GM21619 (cell line): ENCODE measurements around the gene EEFSEC.
A peak's percentile ranks its signal among the peaks of the same experiment; 100 is the strongest.

ENCODE experiments used
- ATAC-seq: cut with Tn5 transposase; IDR thresholded peaks from one replicate; pipeline ENCODE4 v1.9.1; 2021; ENCODE audit not compliant: unreplicated experiment

EEFSEC gene

GRCh38 chr3:128360705-128361271 lies 207.5 kb downstream of the EEFSEC start:
- ATAC-seq, result no peak

GRCh38 chr3:128362026-128362965 lies 209.0 kb downstream of the EEFSEC start:
- ATAC-seq, result no peak

- no peak for ATAC-seq
Observed at GRCh38 chr3:128364291-128364690, 211.0 kb downstream of the EEFSEC start.

DNA sequence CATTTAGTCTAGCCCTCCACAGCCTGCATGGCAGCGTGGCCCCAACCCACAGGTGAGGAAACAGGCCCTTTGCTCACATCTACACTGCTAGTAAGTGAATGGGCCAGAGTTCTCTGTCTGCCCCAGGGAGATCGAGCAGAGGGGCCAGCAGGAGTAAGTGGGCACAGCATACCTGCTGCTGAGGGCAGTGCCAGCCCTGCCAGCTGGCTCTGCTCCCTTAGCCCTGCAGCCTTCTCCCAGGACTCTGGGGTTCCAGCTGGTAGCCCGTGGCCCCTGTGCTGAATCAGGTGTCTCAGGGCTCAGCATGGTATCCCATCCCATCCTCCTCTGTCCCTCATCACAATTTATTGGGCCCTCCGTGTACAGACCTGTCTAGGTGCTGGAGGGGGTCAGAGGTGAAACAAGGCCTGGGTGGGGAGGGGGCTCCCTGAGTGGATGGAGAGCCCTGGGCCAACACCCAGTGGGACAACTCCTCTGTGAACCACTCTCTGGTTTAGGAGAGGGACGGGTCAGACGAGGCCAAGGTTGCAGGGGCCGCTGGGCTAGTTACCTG lies 211.6 kb downstream of the EEFSEC start:
- ATAC-seq, result no peak

DNA sequence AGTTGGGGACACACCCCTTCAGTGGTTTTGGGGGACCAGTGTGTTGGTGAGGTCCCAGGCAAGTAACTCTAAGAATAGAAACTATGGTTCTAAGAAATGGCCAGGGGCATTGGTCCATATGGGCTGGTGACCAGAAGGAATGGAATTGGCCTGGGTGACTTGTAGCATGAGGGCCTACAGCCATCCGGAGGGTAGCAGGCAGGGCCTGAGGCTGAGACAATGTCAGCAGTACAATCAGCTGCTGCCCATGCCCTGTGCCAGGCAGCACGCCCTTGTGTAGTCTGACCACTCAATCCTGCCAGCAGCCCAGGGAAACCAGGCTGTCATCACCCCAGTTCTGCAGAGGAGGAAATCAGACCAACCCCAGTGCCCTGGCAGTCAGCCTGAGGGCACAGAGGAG lies 212.9 kb downstream of the EEFSEC start:
- ATAC-seq, result no peak

DNA sequence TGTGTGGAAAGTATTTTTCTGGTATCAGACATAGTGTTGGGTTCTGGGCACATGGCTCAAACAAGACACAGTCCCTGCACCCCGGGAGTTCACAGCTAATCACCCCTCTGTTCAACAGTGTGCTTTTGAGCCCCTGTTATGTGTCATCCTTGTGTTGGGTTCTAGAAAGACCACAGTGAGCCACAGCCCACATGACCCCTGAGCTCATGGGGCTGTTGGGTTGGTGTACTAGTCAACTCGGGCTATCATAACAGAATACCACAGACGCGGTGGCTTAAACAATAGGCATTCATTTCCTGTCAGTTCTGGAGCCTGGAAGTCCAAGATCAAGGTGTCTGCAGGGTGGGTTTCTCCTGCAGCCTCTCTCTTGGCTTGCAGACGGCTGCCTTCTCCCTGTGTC lies 213.4 kb downstream of the EEFSEC start:
- no peak for ATAC-seq

DNA sequence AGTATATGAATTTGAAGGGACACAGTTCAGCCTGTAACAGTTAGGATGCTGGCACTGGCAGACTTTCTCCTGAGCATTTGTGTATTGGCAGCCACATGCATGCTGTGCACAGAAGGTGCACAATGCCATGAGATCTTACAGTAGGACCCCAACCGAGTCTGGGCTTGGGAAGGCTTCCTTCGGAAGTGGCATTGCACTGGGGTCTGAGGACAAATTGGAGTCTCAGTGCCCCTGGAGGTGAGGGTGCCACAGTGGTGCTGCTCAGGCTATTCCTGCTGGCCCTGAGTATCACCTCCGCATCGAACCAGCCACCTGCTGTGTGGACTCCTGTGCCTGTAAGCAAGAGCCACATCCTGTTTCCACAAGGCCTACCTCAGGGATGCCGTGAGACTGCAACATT lies 213.9 kb downstream of the EEFSEC start:
- no peak for ATAC-seq

- no peak for ATAC-seq
Observed at GRCh38 chr3:128367761-128368160, 214.5 kb downstream of the EEFSEC start.

DNA sequence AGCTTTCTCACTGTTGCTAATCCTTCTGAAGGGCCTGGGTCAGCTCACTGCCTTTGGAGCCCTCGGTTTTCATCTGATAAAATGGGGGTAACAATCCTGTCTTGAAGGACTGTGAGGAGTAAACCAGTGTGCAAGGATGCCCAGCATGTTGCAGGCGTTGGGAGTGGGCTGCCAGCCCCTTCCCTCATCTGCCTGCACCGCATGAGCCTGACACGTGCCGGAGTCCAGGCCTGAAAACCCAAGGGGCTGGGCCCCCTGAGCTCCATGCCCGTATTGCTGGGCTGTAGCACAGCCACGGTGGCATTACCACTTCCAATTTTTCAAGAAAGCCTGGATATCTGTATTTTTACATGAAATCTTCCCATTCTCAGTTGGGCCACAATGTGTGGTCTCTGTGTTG lies 215.3 kb downstream of the EEFSEC start:
- no peak for ATAC-seq

- no peak for ATAC-seq
Observed at GRCh38 chr3:128369121-128369703, 215.9 kb downstream of the EEFSEC start.

DNA sequence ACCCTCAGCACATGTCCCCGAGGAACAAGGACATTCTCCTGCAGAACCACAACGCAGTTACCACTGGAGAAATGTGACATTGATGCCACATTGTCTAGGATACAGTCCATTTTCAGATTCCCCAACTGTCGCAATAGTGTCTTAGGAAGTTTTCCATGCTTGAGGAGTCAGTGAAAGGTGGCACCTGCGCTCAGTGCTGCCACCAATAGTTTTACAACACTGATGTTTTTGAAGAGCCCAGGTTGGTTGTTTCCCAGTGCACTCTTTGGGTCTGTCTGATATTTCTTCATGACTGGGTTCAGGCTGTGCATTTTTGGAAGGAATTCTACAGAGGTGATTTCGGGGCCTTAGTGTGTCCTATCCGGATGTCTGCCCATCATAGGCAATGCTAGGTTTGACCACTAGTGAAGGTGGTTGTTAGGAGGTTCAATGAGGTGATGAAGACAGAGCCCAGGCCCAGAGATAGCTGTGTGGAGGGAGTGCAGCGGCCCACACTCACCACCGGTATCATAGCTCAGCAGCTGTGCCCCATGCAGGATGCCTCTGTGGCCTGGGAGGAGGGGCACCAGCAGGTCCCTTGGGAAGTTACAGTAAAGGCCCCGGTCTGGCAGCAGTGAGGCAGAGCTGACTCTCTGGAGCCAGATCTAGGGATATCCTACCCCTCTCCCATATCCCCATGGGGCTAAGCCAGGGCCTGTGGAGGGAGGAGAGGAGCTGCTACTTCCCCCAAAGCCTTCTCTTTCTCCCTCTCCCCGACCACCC lies 216.8 kb downstream of the EEFSEC start:
- ATAC-seq, result peak; percentile 58

GRCh38 chr3:128372281-128372680 lies 219.0 kb downstream of the EEFSEC start:
- no peak for ATAC-seq

DNA sequence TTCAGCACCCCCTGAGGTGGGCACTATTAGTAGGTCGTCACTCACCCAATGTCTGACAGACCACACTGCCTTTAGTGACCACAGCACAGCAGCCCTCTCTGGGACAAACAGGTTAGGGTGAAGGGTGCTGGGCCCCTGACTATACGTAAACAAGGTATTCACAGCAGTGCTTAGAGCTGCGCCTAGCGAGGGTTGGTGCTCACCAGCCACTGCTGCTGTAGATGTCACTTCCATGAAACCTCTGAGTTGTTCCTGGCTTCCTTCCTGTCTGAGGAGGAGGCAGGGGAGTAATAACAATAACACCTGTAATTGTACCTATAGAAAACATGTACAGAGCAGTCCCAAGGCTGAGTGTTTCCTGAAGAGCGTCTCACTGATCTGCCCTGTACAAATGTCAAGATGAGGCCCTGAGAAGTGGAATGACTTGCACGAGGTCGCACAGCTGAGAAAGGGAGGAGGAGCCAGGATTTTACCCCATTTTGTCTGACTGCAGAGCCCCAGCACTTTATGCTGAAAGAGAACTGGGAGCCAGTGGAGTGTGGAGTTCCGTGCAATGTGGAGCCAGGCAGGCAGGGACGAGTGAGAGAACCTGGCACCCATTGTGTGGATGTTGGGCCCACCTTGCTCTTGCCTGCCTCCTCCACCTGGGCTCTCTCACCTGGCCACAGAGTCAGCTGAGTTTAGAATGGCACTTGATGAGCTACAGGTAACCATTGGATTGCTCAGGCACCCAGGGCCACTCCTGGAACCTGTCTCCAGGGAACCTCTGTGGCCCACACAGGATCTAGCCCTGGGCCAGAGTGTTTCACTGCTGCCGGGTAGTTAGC lies 219.6 kb downstream of the EEFSEC start:
- ATAC-seq, result no peak

DNA sequence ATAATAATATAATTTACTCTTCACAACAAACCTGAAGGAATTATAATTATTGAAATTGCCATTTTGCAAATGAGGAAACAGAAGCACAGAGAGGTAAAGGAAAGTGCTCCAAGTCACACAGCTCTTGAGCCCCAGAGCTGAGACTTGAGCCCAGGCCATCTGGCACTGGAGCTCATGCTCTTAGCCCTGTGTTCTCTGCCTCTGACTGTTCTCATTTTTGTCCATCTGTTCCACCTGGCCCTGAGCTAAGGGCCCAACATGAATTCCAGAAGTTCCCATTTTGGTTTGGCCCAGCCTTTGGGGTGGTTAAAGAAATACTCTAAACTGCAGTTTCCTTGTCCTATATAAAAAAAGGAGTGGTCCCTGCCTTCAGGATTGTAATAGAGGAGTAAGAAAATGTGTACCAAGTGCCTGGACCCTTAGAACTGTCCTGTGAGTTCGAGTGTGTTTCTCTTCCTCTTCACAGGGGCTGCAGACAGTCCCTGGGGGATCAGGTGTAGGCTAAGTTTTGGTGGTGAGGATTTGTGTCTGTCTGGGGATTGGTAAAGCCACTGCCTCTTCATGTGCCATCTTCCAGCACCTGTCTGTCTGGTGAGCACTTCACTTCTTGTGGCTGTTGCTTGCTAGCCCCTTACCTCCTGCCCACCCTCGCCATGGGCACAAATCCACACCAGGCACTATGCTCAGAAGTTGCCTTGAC lies 221.6 kb downstream of the EEFSEC start:
- no peak for ATAC-seq

DNA sequence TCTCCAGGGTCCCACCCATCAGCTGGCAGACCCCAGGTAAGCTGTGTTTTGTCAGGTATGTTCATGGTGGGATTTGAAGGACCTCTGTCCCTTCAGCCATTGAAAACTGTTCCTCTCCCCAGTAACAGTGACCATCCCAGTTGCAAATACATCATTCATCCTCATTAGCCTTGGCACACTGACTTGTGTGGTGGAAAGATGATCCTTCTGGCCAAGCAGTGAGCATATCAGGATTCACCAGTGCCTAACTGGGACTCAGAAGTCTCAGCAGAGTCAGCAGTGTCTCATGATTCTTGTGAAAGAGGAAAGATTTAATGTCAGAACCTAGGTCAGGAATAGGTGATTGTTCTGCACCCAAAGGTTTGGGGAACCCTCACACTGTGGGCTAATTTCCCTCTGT lies 223.2 kb downstream of the EEFSEC start:
- ATAC-seq, result no peak

GRCh38 chr3:128378631-128379347 lies 225.5 kb downstream of the EEFSEC start:
- no peak for ATAC-seq

- ATAC-seq, result no peak
Observed at GRCh38 chr3:128379367-128380160, 226.3 kb downstream of the EEFSEC start.

DNA sequence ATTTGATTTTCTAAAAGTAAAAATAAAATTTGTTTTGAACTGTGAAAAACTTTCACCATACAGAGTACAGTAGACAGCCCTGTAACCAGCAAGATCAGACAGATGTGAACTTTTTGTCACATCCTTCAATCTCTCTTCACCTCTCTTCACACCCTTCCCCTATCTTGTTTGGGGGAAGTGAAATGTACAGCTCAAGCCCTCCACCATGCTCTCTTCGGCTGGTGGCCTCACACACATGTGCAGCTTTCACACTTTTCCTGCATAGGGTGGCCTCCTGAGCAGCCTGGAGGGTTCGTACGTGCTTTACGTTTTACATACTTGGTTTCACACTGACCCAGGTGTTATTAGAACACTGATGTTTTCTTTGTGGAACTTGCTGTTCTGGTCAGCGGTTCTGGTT lies 227.0 kb downstream of the EEFSEC start:
- ATAC-seq, result no peak
